SK-N-SH treated with all-trans-retinoic acid at 6 μM for 48 hours (cell line): ENCODE data around the gene AKT3.

ENCODE experiments used
- ATAC-seq: fragments of 200-7000 bp; cut with Tn5 transposase; 3 replicates; pipeline ENCODE4 v1.9.1; 2020; ENCODE audit warnings: mild to moderate bottlenecking, moderate library complexity
- ARNTL ChIP-seq: fragments of 450-650 bp; formaldehyde crosslinking; IDR thresholded peaks from 2 replicates; pipeline ENCODE4 v1.5.0; 2020; ENCODE audit warnings: low read depth, mild to moderate bottlenecking, moderate library complexity, borderline replicate concordance
- BACH2 ChIP-seq: fragments of 250-450 bp; sonication (Bioruptor Pico); IDR thresholded peaks from 2 replicates; pipeline ENCODE4 v1.9.0; 2021; ENCODE audit warnings: mild to moderate bottlenecking, borderline replicate concordance
- CSDC2 ChIP-seq: fragments of 250-450 bp; sonication (Bioruptor Pico); IDR thresholded peaks from 2 replicates; pipeline ENCODE4 v1.5.0; 2020; ENCODE audit warnings: mild to moderate bottlenecking, moderate library complexity
- ESRRG ChIP-seq: fragments of 250-450 bp; sonication (Bioruptor Pico); IDR thresholded peaks from 2 replicates; pipeline ENCODE4 v1.6.1; 2021; ENCODE audit warnings: mild to moderate bottlenecking
- GLIS3 ChIP-seq: fragments of 250-450 bp; sonication (Bioruptor Pico); IDR thresholded peaks from 2 replicates; pipeline ENCODE4 v1.5.0; 2020; ENCODE audit warnings: mild to moderate bottlenecking, moderate library complexity
- ISL1 ChIP-seq: fragments of 250-450 bp; sonication (Bioruptor Pico); IDR thresholded peaks from 2 replicates; pipeline ENCODE4 v2.1.2; 2022; ENCODE audit warnings: mild to moderate bottlenecking, moderate library complexity
- OSR1 ChIP-seq: fragments of 250-450 bp; sonication (Bioruptor Pico); IDR thresholded peaks from 2 replicates; pipeline ENCODE4 v1.8.0; 2022; ENCODE audit warnings: moderate library complexity, mild to moderate bottlenecking, inconsistent platforms
- PPARA ChIP-seq: fragments of 250-450 bp; sonication (Bioruptor Pico); IDR thresholded peaks from 2 replicates; pipeline ENCODE4 v1.5.0; 2020; ENCODE audit warnings: mild to moderate bottlenecking, borderline replicate concordance
- RARB ChIP-seq: fragments of 250-450 bp; sonication (Bioruptor Pico); IDR thresholded peaks from 2 replicates; pipeline ENCODE4 v1.8.0; 2021; ENCODE audit warnings: mild to moderate bottlenecking, moderate library complexity
- SNAI2 ChIP-seq: fragments of 250-450 bp; sonication (Bioruptor Pico); IDR thresholded peaks from 2 replicates; pipeline ENCODE4 v1.5.0; 2020; ENCODE audit warnings: mild to moderate bottlenecking, moderate library complexity
- TCF4 ChIP-seq: fragments of 250-450 bp; sonication (Bioruptor Pico); IDR thresholded peaks from 2 replicates; pipeline ENCODE4 v1.8.0; 2021; ENCODE audit warnings: mild to moderate bottlenecking, moderate library complexity, borderline replicate concordance
- TOX ChIP-seq: fragments of 250-450 bp; sonication (Bioruptor Pico); IDR thresholded peaks from 2 replicates; pipeline ENCODE4 v1.8.0; 2021; ENCODE audit warnings: mild to moderate bottlenecking, moderate library complexity, borderline replicate concordance
- TSHZ2 ChIP-seq: fragments of 250-450 bp; sonication (Bioruptor Pico); IDR thresholded peaks from 2 replicates; pipeline ENCODE4 v1.5.0; 2020; ENCODE audit warnings: mild to moderate bottlenecking, moderate library complexity
- ZC3H10 ChIP-seq: fragments of 250-450 bp; sonication (Bioruptor Pico); IDR thresholded peaks from 2 replicates; pipeline ENCODE4 v1.5.1; 2021; ENCODE audit warnings: mild to moderate bottlenecking, moderate library complexity
- ZFP3 ChIP-seq: fragments of 250-450 bp; sonication (Bioruptor Pico); IDR thresholded peaks from 2 replicates; pipeline ENCODE4 v1.5.0; 2020; ENCODE audit warnings: mild to moderate bottlenecking, moderate library complexity
- ZFP30 ChIP-seq: fragments of 450-650 bp; formaldehyde crosslinking; IDR thresholded peaks from 2 replicates; pipeline ENCODE4 v1.5.0; 2022; ENCODE audit warnings: mild to moderate bottlenecking, moderate library complexity
- ZNF565 ChIP-seq: fragments of 450-650 bp; formaldehyde crosslinking; conservative IDR thresholded peaks from 2 replicates; pipeline ENCODE4 v1.5.0; 2020; ENCODE audit warnings: low read depth, mild to moderate bottlenecking, moderate library complexity
- ZNF70 ChIP-seq: fragments of 450-650 bp; formaldehyde crosslinking; IDR thresholded peaks from 2 replicates; pipeline ENCODE4 v1.5.0; 2020; ENCODE audit warnings: mild to moderate bottlenecking, moderate library complexity
- ZNF8 ChIP-seq: fragments of 450-650 bp; formaldehyde crosslinking; IDR thresholded peaks from 2 replicates; pipeline ENCODE4 v1.5.0; 2020; ENCODE audit warnings: mild to moderate bottlenecking, moderate library complexity
- TF ChIP-seq, protein P1 (sequence below): fragments of 250-450 bp; sonication (Bioruptor Pico); IDR thresholded peaks from 2 replicates; pipeline ENCODE4 v1.8.0; 2021; ENCODE audit warnings: low read depth, mild to moderate bottlenecking, moderate library complexity, borderline replicate concordance
- TF ChIP-seq, protein P2 (sequence below): fragments of 250-450 bp; sonication (Bioruptor Pico); IDR thresholded peaks from 2 replicates; pipeline ENCODE4 v1.5.1; 2020; ENCODE audit warnings: low read depth, mild to moderate bottlenecking, moderate library complexity
- TF ChIP-seq, protein P3 (sequence below): fragments of 250-450 bp; sonication (Bioruptor Pico); IDR thresholded peaks from 2 replicates; pipeline ENCODE4 v1.8.0; 2020; ENCODE audit warnings: mild to moderate bottlenecking, moderate library complexity, borderline replicate concordance

The AKT3 gene

DNA sequence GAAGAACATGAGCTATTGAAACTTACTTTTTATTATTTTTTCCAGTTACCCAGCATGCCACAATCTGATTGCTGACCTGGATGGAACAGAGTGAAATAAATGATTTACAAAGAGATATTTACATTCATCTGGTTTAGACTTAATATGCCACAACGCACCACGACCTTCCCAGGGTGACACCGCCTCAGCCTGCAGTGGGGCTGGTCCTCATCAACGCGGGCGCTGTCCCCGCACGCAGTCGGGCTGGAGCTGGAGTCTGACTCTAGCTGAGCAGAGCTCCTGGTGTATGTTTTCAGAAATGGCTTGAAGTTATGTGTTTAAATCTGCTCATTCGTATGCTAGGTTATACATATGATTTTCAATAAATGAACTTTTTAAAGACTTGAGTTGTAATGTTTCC, 350.3 kb downstream of the AKT3 start:
- TF ChIP-seq ESRRG (no peak), RARB (CRISPR knock-in tag) (no peak), PPARA (CRISPR knock-in tag) (no peak), ZNF70 (CRISPR knock-in tag) (no peak), ZNF565 (no peak), ZC3H10 (CRISPR knock-in tag) (no peak), TSHZ2 (CRISPR knock-in tag) (no peak), TCF4 (CRISPR knock-in tag) (no peak)
- ATAC-seq, result no peak

- TF ChIP-seq RARB (CRISPR knock-in tag) (no peak), PPARA (CRISPR knock-in tag) (no peak), GLIS3 (CRISPR knock-in tag) (no peak), ZNF8 (CRISPR knock-in tag) (no peak), ISL1 (no peak), ZNF565 (no peak), SNAI2 (no peak), BACH2 (CRISPR knock-in tag) (no peak), ZFP30 (CRISPR knock-in tag) (no peak), OSR1 (CRISPR knock-in tag) (no peak), ARNTL (CRISPR knock-in tag) (no peak), ZC3H10 (CRISPR knock-in tag) (no peak)
- TF ChIP-seq, protein P1, sequence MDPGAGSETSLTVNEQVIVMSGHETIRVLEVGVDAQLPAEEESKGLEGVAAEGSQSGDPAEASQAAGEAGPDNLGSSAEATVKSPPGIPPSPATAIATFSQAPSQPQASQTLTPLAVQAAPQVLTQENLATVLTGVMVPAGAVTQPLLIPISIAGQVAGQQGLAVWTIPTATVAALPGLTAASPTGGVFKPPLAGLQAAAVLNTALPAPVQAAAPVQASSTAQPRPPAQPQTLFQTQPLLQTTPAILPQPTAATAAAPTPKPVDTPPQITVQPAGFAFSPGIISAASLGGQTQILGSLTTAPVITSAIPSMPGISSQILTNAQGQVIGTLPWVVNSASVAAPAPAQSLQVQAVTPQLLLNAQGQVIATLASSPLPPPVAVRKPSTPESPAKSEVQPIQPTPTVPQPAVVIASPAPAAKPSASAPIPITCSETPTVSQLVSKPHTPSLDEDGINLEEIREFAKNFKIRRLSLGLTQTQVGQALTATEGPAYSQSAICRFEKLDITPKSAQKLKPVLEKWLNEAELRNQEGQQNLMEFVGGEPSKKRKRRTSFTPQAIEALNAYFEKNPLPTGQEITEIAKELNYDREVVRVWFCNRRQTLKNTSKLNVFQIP (CRISPR knock-in tag), result no peak
- ATAC-seq, result no peak
Observed at GRCh38 chr1:243499248-243499647, 350.8 kb downstream of the AKT3 start.

DNA sequence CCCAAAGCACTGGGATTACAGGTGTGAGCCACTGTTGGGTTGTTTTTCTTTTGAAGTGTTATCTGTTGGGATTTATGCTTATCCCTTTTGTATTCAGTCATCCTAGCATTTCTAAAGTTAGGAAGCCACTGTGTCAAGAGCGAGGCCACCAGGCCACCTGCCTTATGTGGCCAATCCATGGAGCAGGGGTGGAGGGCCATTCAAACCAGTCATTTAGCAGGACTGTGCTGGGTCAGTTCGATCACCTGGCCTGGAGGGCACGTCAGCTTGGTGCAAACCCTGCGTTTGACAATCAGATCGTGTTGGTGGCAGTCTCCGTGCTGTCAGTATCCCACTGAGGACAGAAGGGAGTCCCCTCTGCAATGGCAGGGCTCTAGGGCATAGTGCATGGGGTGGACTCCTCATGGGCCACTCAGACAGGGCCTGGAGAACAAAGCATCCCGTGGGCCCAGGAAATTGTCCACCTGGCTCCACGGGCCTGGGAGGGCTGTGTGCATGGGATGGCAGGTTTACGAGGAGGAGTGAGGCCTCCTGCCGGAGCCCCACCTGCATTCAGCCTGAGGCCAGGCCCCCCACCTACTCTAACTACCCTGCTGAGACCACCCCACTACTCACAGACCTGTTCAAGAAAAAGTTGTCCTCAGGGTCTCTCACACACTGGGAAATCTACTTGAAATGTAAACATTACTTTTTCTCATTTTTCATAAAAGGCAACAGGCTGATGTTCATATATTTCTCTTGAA, 351.9 kb downstream of the AKT3 start:
- TF ChIP-seq ZFP3 (CRISPR knock-in tag), result no peak
- no peak for ATAC-seq

DNA sequence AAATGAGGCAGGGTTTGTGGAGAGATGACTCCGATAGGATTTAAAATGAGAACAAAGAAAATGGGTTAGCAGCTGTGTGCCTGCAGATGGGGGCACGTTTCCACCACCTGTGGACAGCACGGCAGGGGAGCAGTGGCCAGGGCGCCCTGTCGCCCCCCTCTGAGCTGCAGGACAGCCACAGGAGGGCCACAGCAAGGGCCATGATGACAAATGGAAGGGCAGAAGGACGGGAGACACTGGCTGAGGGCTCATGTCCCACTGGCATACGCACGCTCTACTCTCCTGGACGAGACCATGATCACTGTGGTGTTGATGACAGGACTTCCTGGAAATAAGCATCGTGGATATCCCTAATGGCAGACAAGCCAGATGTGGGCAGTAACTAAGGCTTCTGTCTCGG, 353.2 kb downstream of the AKT3 start:
- TF ChIP-seq ZC3H10 (CRISPR knock-in tag), result no peak
- TF ChIP-seq SNAI2, result no peak
- no peak for TF ChIP-seq OSR1 (CRISPR knock-in tag)
- TF ChIP-seq ZNF70 (CRISPR knock-in tag), result no peak
- TF ChIP-seq BACH2 (CRISPR knock-in tag), result no peak
- no peak for TF ChIP-seq ISL1
- TF ChIP-seq, protein P1 (CRISPR knock-in tag), result no peak
- TF ChIP-seq ZFP30 (CRISPR knock-in tag), result no peak
- TF ChIP-seq ZFP3 (CRISPR knock-in tag), result no peak
- no peak for TF ChIP-seq TOX (CRISPR knock-in tag)
- no peak for TF ChIP-seq TCF4 (CRISPR knock-in tag)
- TF ChIP-seq RARB (CRISPR knock-in tag), result no peak
- TF ChIP-seq, protein P2, sequence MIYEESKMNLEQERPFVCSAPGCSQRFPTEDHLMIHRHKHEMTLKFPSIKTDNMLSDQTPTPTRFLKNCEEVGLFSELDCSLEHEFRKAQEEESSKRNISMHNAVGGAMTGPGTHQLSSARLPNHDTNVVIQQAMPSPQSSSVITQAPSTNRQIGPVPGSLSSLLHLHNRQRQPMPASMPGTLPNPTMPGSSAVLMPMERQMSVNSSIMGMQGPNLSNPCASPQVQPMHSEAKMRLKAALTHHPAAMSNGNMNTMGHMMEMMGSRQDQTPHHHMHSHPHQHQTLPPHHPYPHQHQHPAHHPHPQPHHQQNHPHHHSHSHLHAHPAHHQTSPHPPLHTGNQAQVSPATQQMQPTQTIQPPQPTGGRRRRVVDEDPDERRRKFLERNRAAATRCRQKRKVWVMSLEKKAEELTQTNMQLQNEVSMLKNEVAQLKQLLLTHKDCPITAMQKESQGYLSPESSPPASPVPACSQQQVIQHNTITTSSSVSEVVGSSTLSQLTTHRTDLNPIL, result no peak
- no peak for TF ChIP-seq ARNTL (CRISPR knock-in tag)
- no peak for TF ChIP-seq CSDC2 (CRISPR knock-in tag)
- no peak for TF ChIP-seq PPARA (CRISPR knock-in tag)
- TF ChIP-seq, protein P3, sequence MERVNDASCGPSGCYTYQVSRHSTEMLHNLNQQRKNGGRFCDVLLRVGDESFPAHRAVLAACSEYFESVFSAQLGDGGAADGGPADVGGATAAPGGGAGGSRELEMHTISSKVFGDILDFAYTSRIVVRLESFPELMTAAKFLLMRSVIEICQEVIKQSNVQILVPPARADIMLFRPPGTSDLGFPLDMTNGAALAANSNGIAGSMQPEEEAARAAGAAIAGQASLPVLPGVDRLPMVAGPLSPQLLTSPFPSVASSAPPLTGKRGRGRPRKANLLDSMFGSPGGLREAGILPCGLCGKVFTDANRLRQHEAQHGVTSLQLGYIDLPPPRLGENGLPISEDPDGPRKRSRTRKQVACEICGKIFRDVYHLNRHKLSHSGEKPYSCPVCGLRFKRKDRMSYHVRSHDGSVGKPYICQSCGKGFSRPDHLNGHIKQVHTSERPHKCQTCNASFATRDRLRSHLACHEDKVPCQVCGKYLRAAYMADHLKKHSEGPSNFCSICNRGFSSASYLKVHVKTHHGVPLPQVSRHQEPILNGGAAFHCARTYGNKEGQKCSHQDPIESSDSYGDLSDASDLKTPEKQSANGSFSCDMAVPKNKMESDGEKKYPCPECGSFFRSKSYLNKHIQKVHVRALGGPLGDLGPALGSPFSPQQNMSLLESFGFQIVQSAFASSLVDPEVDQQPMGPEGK, result no peak
- TF ChIP-seq ZNF565, result no peak
- TF ChIP-seq ESRRG, result no peak
- TF ChIP-seq ZNF8 (CRISPR knock-in tag), result no peak
- TF ChIP-seq, all 23 proteins: peak for 0
- ATAC-seq, result no peak
